ENCODE data around the gene SERTAD2.

The SERTAD2 gene

DNA sequence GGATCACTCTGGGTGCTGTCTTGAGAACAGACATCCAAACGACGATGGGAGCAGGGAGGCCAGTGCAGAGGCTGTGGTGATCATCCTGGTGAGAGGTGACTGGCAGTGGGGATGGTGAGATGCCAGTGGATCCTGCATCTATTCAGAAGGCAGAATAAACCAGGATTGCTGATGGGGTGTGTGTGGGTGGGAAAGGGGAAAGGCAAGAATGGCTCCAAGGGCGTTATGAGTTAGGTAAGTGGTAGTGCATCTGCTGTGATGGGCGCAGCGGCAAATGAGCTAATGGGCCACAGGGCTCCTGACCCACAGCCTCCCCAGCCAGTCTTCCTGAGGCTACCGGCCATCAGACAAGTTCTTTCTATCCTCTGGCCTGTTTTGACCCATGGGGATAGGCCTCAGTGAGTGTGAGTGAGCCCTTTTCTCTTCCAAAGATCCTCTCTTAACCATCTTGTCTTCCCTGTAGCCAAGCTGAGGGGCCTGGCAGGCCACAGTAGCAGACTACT, 29.6 kb downstream of the SERTAD2 start:
- no peaks in the 10 kb centered on the region for H3K36me3 ChIP-seq (replicated peaks)
- no peak overlapping the region for H3K4me3 ChIP-seq (ENCODE audit: low read depth, low read length)
- H3K27me3 ChIP-seq (replicated peaks), result no peaks in the 10 kb centered on the region
- TF ChIP-seq, protein P1, sequence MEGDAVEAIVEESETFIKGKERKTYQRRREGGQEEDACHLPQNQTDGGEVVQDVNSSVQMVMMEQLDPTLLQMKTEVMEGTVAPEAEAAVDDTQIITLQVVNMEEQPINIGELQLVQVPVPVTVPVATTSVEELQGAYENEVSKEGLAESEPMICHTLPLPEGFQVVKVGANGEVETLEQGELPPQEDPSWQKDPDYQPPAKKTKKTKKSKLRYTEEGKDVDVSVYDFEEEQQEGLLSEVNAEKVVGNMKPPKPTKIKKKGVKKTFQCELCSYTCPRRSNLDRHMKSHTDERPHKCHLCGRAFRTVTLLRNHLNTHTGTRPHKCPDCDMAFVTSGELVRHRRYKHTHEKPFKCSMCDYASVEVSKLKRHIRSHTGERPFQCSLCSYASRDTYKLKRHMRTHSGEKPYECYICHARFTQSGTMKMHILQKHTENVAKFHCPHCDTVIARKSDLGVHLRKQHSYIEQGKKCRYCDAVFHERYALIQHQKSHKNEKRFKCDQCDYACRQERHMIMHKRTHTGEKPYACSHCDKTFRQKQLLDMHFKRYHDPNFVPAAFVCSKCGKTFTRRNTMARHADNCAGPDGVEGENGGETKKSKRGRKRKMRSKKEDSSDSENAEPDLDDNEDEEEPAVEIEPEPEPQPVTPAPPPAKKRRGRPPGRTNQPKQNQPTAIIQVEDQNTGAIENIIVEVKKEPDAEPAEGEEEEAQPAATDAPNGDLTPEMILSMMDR (IDR thresholded peaks at IDR 0.05; ENCODE audit: low read depth, low read length, missing control alignments), result no peak
- in situ Hi-C loops (cut with HindIII; ENCODE audit: low pct_ligation_motif_present, low sequenced_read_pairs), result no loop called here
- no peak for DNase-seq
- H3K27ac ChIP-seq, result no peak overlapping the region

DNA sequence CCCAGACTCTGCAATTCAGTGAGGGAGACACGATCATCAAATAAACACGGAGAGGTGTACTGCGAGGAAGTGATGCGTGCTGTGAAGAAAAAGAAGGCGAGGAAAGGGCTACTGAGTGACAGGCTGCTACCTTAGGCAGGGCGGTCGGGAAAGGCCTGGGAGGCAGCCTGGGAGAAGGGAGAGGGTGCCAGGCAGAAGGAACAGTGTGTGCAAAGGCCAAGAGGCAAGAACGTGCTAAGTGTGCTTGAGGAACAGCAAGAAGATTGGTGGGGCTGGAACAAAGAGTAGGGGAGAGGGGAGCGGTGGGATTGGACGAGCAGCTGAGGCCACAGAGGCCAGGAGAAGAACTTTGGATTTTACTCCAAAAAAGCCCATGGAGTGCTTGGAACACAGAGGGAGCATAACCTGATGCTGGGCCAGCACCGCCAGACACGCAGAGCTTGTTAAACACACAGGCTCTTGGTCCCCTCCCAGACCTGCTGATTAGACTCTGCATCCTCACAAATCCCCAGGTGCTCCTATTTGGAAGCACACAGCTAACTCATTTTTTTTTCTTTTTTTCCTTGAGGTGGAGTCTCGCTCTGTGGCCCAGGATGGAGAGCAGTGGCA, 30.4 kb downstream of the SERTAD2 start:
- DNase-seq, result no peak
- in situ Hi-C loops (cut with HindIII; ENCODE audit: low pct_ligation_motif_present, low sequenced_read_pairs), result no loop called here
- Histone ChIP-seq H3K4me3 (ENCODE audit: low read depth, low read length) (no peak overlapping the region), H3K36me3 (replicated peaks) (no peaks in the 10 kb centered on the region), H3K27me3 (replicated peaks) (no peaks in the 10 kb centered on the region), H3K27ac (no peak overlapping the region)
- TF ChIP-seq, protein P1 (IDR thresholded peaks at IDR 0.05; ENCODE audit: low read depth, low read length, missing control alignments), result no peak

DNA sequence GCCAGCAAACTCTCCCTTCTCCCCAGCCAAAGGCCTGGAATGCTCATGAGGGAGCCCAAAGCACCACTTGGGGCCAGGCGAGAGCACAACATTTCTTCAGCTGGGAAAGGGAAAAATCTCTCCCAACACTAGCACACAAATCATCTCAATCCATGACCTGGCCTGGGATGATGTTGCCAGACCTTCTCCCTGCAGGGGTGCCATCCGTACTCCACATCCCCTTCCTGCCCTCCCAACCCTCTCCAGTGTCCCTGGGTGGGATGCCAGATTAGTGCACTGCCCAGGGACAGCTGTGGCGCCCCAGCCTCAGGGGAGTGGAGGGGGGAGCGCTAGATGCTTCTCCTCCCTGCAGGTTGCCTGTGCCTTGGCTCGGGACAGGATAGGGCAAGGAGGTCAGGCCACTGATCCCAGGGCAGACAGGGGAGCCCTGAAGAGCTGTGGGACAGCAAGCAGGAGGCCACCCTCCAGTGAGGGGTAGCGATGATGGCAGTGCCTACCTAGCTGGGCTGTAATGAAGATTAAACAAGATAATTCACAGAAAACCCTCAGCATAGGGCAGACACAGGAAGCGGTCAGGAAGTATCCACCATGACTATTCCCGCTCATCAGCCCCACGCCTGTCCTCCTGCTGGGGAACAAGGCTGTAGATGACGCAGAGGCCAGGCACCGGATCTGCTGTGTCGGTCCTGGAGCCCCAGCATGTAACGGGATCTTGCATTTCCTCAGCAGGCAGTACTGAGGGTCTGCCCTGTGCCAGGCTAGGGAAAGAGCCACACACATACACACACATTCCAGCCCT, 31.1 kb downstream of the SERTAD2 start:
- DNase-seq, result peak; percentile 48
- TF ChIP-seq, protein P1 (IDR thresholded peaks at IDR 0.05; ENCODE audit: low read depth, low read length, missing control alignments), result peak; percentile 55
- no peaks in the 10 kb centered on the region for H3K27me3 ChIP-seq (replicated peaks)
- H3K4me3 ChIP-seq (ENCODE audit: low read depth, low read length), result no peak overlapping the region
- in situ Hi-C loops (cut with HindIII; ENCODE audit: low pct_ligation_motif_present, low sequenced_read_pairs), result no loop called here
- no peak overlapping the region for H3K27ac ChIP-seq
- no peaks in the 10 kb centered on the region for H3K36me3 ChIP-seq (replicated peaks)

DNA sequence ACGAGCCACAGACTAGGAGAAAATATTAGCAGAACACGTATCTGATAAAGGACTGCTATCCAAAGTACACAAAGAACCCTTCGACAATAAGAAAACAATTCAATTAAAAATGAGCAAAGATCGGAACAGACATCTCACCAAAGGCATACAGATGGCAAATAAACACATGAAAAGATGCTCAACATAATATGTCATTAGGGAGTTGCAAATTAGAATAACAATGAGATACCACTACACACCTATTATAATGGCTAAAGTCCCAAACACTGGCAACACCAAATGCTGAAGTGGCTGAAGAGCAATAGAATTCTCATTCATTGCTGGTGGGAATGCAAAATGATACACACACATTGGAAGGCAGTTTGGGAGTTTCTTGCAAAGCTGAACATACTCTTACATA, 33.1 kb downstream of the SERTAD2 start:
- in situ Hi-C loops (cut with HindIII; ENCODE audit: low pct_ligation_motif_present, low sequenced_read_pairs), result no loop called here

DNA sequence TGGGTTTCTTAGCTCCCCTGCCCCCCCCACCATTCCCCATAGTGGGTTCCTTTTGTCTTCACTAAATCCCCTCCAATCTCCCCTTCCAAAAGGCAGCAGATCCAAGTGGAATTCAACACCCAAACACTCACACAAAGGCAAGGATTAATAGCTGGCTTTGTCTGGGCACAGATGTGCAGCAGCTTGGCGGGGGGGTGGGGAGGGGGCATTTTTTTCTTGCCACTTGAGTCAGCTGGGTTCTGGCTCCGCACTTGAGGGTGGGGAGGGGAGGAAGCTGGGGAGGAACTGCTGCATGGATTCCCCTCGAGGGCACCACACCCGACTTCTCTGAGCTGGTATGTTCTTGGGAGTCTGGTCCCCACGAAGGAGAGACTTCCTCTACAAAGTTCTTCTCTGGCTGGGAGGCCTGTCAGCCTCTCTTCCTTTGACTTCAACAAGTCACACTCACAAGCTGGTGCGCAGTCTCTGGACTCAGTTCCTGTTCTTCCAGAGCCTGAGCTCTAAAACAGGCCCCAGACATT, 36.0 kb downstream of the SERTAD2 start:
- Histone ChIP-seq H3K4me3 (ENCODE audit: low read depth, low read length) (no peak overlapping the region), H3K36me3 (replicated peaks) (no peaks in the 10 kb centered on the region), H3K27me3 (replicated peaks) (peaks cover 5% of the 10 kb centered on the region), H3K27ac (no peak overlapping the region)
- in situ Hi-C loops (cut with HindIII; ENCODE audit: low pct_ligation_motif_present, low sequenced_read_pairs), result no loop called here
- TF ChIP-seq, protein P1 (IDR thresholded peaks at IDR 0.05; ENCODE audit: low read depth, low read length, missing control alignments), result no peak
- no peak for DNase-seq

More for the DNA sequence above, 33.1 kb downstream of the SERTAD2 start:
- no peak for DNase-seq
- H3K27me3 ChIP-seq (replicated peaks), result no peaks in the 10 kb centered on the region
- TF ChIP-seq, protein P1 (IDR thresholded peaks at IDR 0.05; ENCODE audit: low read depth, low read length, missing control alignments), result no peak
- H3K36me3 ChIP-seq (replicated peaks), result no peaks in the 10 kb centered on the region
- H3K4me3 ChIP-seq (ENCODE audit: low read depth, low read length), result no peak overlapping the region
- no peak overlapping the region for H3K27ac ChIP-seq

Data from brain microvascular endothelial cell (primary cell).